ENCODE measurements around the gene EXOC4.

DNA sequence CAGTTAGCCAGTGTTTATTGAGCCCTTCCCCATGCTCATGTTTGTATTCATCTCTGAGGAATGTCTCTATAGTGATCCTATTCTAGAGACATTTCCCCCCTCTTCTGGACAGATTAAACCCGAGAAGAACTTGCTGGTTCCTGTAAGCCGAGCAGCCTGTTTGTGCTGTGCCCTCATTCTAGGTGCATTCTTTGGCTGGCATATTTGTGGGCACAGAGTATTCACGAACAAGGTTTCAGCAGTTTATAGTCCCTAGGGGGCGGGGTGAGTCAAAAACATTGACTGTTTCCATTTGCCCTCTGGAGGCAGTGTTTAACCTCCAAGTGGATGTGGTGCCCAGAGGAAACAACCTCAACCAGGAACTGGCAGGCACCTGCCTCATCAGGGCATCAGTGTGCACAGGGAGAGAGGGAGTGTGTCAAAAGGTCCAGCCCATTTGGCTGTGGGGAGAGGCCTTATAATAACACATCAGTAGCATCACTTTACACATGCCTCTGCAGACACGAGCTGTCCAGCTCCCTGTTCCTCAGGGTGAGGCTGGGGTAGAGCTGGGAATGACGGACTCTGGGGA, 600.9 kb downstream of the EXOC4 start:
- TF ChIP-seq, protein P1, sequence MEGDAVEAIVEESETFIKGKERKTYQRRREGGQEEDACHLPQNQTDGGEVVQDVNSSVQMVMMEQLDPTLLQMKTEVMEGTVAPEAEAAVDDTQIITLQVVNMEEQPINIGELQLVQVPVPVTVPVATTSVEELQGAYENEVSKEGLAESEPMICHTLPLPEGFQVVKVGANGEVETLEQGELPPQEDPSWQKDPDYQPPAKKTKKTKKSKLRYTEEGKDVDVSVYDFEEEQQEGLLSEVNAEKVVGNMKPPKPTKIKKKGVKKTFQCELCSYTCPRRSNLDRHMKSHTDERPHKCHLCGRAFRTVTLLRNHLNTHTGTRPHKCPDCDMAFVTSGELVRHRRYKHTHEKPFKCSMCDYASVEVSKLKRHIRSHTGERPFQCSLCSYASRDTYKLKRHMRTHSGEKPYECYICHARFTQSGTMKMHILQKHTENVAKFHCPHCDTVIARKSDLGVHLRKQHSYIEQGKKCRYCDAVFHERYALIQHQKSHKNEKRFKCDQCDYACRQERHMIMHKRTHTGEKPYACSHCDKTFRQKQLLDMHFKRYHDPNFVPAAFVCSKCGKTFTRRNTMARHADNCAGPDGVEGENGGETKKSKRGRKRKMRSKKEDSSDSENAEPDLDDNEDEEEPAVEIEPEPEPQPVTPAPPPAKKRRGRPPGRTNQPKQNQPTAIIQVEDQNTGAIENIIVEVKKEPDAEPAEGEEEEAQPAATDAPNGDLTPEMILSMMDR (IDR thresholded peaks at IDR 0.05; ENCODE audit: low read depth, low read length, poor library complexity, severe bottlenecking): peak; percentile 88
- TF ChIP-seq EZH2phosphoT487 (IDR thresholded peaks at IDR 0.05; ENCODE audit: borderline replicate concordance, low read length): no peak

Measured in DOHH2 (cell line).